Endothelial cell (in vitro differentiated cells): ENCODE results near the gene SYNDIG1. TPM values are rescaled to one million over a fixed set of nuclear protein-coding genes. Genes with fewer than 3 reads are reported as not detected.

Source experiments
- DNase-seq: peaks from one replicate; pipeline ENCODE4 v3.0.0; 2021; ENCODE audit warnings: low spot score
- H3K27ac Mint-ChIP-seq: one replicate; pipeline ENCODE4 v1.8.0; 2021; ENCODE audit warnings: mixed read lengths, inconsistent platforms; ENCODE audit not compliant: unreplicated experiment
- H3K27me3 Mint-ChIP-seq: one replicate; pipeline ENCODE4 v1.8.0; 2021; ENCODE audit warnings: mild to moderate bottlenecking, moderate library complexity, mixed read lengths, inconsistent platforms; ENCODE audit not compliant: unreplicated experiment
- H3K36me3 Mint-ChIP-seq: one replicate; pipeline ENCODE4 v1.8.0; 2021; ENCODE audit warnings: mild to moderate bottlenecking, low read depth, mixed read lengths, inconsistent platforms; ENCODE audit not compliant: unreplicated experiment
- H3K4me1 Mint-ChIP-seq: one replicate; pipeline ENCODE4 v1.8.0; 2021; ENCODE audit warnings: mild to moderate bottlenecking, mixed read lengths, inconsistent platforms; ENCODE audit not compliant: unreplicated experiment
- H3K4me3 Mint-ChIP-seq: one replicate; pipeline ENCODE4 v1.8.0; 2021; ENCODE audit warnings: mild to moderate bottlenecking, mixed read lengths, inconsistent platforms; ENCODE audit not compliant: unreplicated experiment
- H3K9me3 Mint-ChIP-seq: one replicate; pipeline ENCODE4 v1.8.0; 2021; ENCODE audit warnings: mixed read lengths, inconsistent platforms; ENCODE audit not compliant: unreplicated experiment
- CTCF ChIP-seq: fragments of 200-600 bp; sonication (generic); IDR thresholded peaks from one replicate; pipeline ENCODE4 v1.5.0; 2021; ENCODE audit warnings: antibody characterized with exemption; ENCODE audit not compliant: unreplicated experiment
- total RNA-seq: library from RNA; stranded (reverse); fragmentation: NEBNext Ultra II Directional; extraction: Animal tissue kit (Norgen Biotek cat#: 25700); gene quantifications from one replicate; pipeline ENCODE4 v1.2.1, GENCODE V29; 2021; ENCODE audit not compliant: unreplicated experiment

Gene SYNDIG1
- total RNA-seq, 1 donor from 2014 or later: 8.1 TPM

GRCh38 chr20:24667689-24668383, 198.4 kb downstream of the SYNDIG1 start:
- Mint-ChIP-seq H3K27me3 (peaks cover 5% of the 10 kb centered on the region), H3K36me3 (peaks cover 13% of the 10 kb centered on the region), H3K9me3 (no peaks in the 10 kb centered on the region), H3K4me3 (no peak overlapping the region), H3K4me1 (no peaks in the 10 kb centered on the region), H3K27ac (no peak overlapping the region)
- no peak for DNase-seq
- TF ChIP-seq CTCF: no peak

GRCh38 chr20:24668384-24668702, 198.9 kb downstream of the SYNDIG1 start:
- no peak overlapping the region for H3K4me3 Mint-ChIP-seq

GRCh38 chr20:24668791-24669190, 199.4 kb downstream of the SYNDIG1 start:
- H3K27ac Mint-ChIP-seq: no peak overlapping the region
- no peak overlapping the region for H3K4me3 Mint-ChIP-seq
- no peaks in the 10 kb centered on the region for H3K4me1 Mint-ChIP-seq
- TF ChIP-seq CTCF: no peak
- no peak for DNase-seq
- peaks cover 8% of the 10 kb centered on the region for H3K36me3 Mint-ChIP-seq
- H3K27me3 Mint-ChIP-seq: peaks cover 5% of the 10 kb centered on the region
- H3K9me3 Mint-ChIP-seq: no peaks in the 10 kb centered on the region

More at GRCh38 chr20:24668384-24668702, 198.9 kb downstream of the SYNDIG1 start:
- peaks cover 5% of the 10 kb centered on the region for H3K27me3 Mint-ChIP-seq
- H3K4me1 Mint-ChIP-seq: no peaks in the 10 kb centered on the region
- TF ChIP-seq CTCF: no peak
- H3K9me3 Mint-ChIP-seq: no peaks in the 10 kb centered on the region
- peaks cover 8% of the 10 kb centered on the region for H3K36me3 Mint-ChIP-seq
- no peak for DNase-seq
- H3K27ac Mint-ChIP-seq: no peak overlapping the region

- Mint-ChIP-seq H3K27ac (no peak overlapping the region), H3K9me3 (no peaks in the 10 kb centered on the region), H3K27me3 (peaks cover 10% of the 10 kb centered on the region), H3K4me3 (no peak overlapping the region), H3K4me1 (no peaks in the 10 kb centered on the region), H3K36me3 (peaks cover 6% of the 10 kb centered on the region)
- no peak for DNase-seq
- no peak for TF ChIP-seq CTCF
Observed at GRCh38 chr20:24669701-24670100, 200.3 kb downstream of the SYNDIG1 start.

- DNase-seq: no peak
- peaks cover 10% of the 10 kb centered on the region for H3K27me3 Mint-ChIP-seq
- peaks cover 4% of the 10 kb centered on the region for H3K36me3 Mint-ChIP-seq
- H3K9me3 Mint-ChIP-seq: no peaks in the 10 kb centered on the region
- no peak for TF ChIP-seq CTCF
- H3K27ac Mint-ChIP-seq: no peak overlapping the region
- H3K4me1 Mint-ChIP-seq: no peaks in the 10 kb centered on the region
- H3K4me3 Mint-ChIP-seq: no peak overlapping the region
Observed at GRCh38 chr20:24670341-24670872, 201.0 kb downstream of the SYNDIG1 start.
